WTC11 (cell line): ENCODE measurements around the gene NEK8. TPM values are rescaled to one million over a fixed set of nuclear protein-coding genes. Genes with fewer than 3 reads are reported as not detected.

Experiments
- ATAC-seq: fragments of 200-7000 bp; cut with Tn5 transposase; 2 replicates; pipeline ENCODE4 v1.10.0; 2021; ENCODE audit warnings: mild to moderate bottlenecking, moderate library complexity
- CTCF ChIA-PET: fragments of 300-600 bp; sonication (Branson Sonifier 250); formaldehyde crosslinking; loops from one replicate; lab custom pipeline; 2021; ENCODE audit warnings: antibody characterized with exemption; lab: Charles Lee
- POLR2A ChIA-PET: fragments of 350-600 bp; sonication (Branson Sonifier 250); formaldehyde crosslinking; loops from one replicate; lab custom pipeline; 2021; ENCODE audit warnings: antibody characterized with exemption; lab: Charles Lee
- DNase-seq: peaks from one replicate; pipeline ENCODE4 v3.0.0; 2021; ENCODE audit warnings: low spot score
- H3K27ac Mint-ChIP-seq: 2 replicates; pipeline ENCODE4 v1.8.0; 2021; ENCODE audit warnings: mixed read lengths
- H3K27me3 Mint-ChIP-seq: 2 replicates; pipeline ENCODE4 v1.8.0; 2021; ENCODE audit warnings: low read depth, mild to moderate bottlenecking, moderate library complexity, mixed read lengths
- H3K36me3 Mint-ChIP-seq: 2 replicates; pipeline ENCODE4 v1.8.0; 2021; ENCODE audit warnings: mixed read lengths
- H3K4me1 Mint-ChIP-seq: 2 replicates; pipeline ENCODE4 v1.8.0; 2022; ENCODE audit warnings: mixed read lengths
- H3K4me3 Mint-ChIP-seq: 2 replicates; pipeline ENCODE4 v1.8.0; 2021; ENCODE audit warnings: mild to moderate bottlenecking, moderate library complexity, mixed read lengths
- H3K9me3 Mint-ChIP-seq: 2 replicates; pipeline ENCODE4 v1.8.0; 2021; ENCODE audit warnings: mixed read lengths
- ELF4 ChIP-seq: sonication (generic); formaldehyde crosslinking; IDR thresholded peaks from 2 replicates; pipeline ENCODE4 v1.8.1; 2022; ENCODE audit warnings: low read depth, mild to moderate bottlenecking, moderate library complexity, missing genetic modification reagents
- EMX1 ChIP-seq: fragments of 250-450 bp; sonication (Bioruptor Pico); IDR thresholded peaks from 2 replicates; pipeline ENCODE4 v1.8.0; 2021; ENCODE audit warnings: mild to moderate bottlenecking
- ESRRA ChIP-seq: sonication (generic); formaldehyde crosslinking; IDR thresholded peaks from 2 replicates; pipeline ENCODE4 v1.8.1; 2022; ENCODE audit warnings: mild to moderate bottlenecking, missing genetic modification reagents, borderline replicate concordance
- GRHL2 ChIP-seq: fragments of 250-450 bp; sonication (Bioruptor Pico); IDR thresholded peaks from 2 replicates; pipeline ENCODE4 v1.8.0; 2022; ENCODE audit warnings: mild to moderate bottlenecking, moderate library complexity; ENCODE audit not compliant: insufficient replicate concordance, severe bottlenecking
- JAZF1 ChIP-seq: fragments of 250-450 bp; sonication (Bioruptor Pico); IDR thresholded peaks from 2 replicates; pipeline ENCODE4 v1.9.0; 2021; ENCODE audit warnings: moderate library complexity, mild to moderate bottlenecking, inconsistent platforms
- NFE2L1 ChIP-seq: sonication (generic); formaldehyde crosslinking; IDR thresholded peaks from 2 replicates; pipeline ENCODE4 v1.8.1; 2023; ENCODE audit warnings: missing genetic modification reagents
- NR3C1 ChIP-seq: sonication (generic); formaldehyde crosslinking; conservative IDR thresholded peaks from 2 replicates; pipeline ENCODE4 v1.8.1; 2023; ENCODE audit warnings: low read depth, mild to moderate bottlenecking, missing genetic modification reagents
- RORB ChIP-seq: fragments of 250-450 bp; sonication (Bioruptor Pico); IDR thresholded peaks from 2 replicates; pipeline ENCODE4 v1.9.0; 2021; ENCODE audit warnings: mild to moderate bottlenecking
- SOX15 ChIP-seq: fragments of 250-450 bp; sonication (Bioruptor Pico); IDR thresholded peaks from 2 replicates; pipeline ENCODE4 v1.9.0; 2021; ENCODE audit warnings: mild to moderate bottlenecking
- TEAD4 ChIP-seq: sonication (generic); formaldehyde crosslinking; IDR thresholded peaks from 2 replicates; pipeline ENCODE4 v1.8.0; 2022; ENCODE audit warnings: mild to moderate bottlenecking, missing genetic modification reagents
- ZNF416 ChIP-seq: fragments of 250-450 bp; sonication (Bioruptor Pico); IDR thresholded peaks from 2 replicates; pipeline ENCODE4 v1.9.0; 2021; ENCODE audit warnings: mild to moderate bottlenecking, inconsistent platforms
- ZNF671 ChIP-seq: fragments of 250-450 bp; sonication (Bioruptor Pico); IDR thresholded peaks from 2 replicates; pipeline ENCODE4 v1.8.0; 2021; ENCODE audit warnings: mild to moderate bottlenecking
- total RNA-seq: library from RNA; stranded (reverse); gene quantifications from 3 replicates; pipeline ENCODE4 v1.2.3, GENCODE V29; 2021
- TF ChIP-seq, protein P1 (sequence below): sonication (generic); formaldehyde crosslinking; IDR thresholded peaks from 2 replicates; pipeline ENCODE4 v1.8.0; 2023; ENCODE audit warnings: missing genetic modification reagents, mild to moderate bottlenecking, borderline replicate concordance
- TF ChIP-seq, protein P2 (sequence below): sonication (generic); formaldehyde crosslinking; IDR thresholded peaks from 2 replicates; pipeline ENCODE4 v1.8.1; 2022; ENCODE audit warnings: mild to moderate bottlenecking, moderate library complexity, missing genetic modification reagents
- TF ChIP-seq, protein P3 (sequence below): sonication (generic); formaldehyde crosslinking; IDR thresholded peaks from 2 replicates; pipeline ENCODE4 v1.8.0; 2022; ENCODE audit warnings: mild to moderate bottlenecking, missing genetic modification reagents
- TF ChIP-seq, protein P4 (sequence below): sonication (generic); formaldehyde crosslinking; IDR thresholded peaks from 2 replicates; pipeline ENCODE4 v1.8.0; 2022; ENCODE audit warnings: mild to moderate bottlenecking, missing genetic modification reagents
- TF ChIP-seq, protein P5 (sequence below): sonication (generic); formaldehyde crosslinking; IDR thresholded peaks from 2 replicates; pipeline ENCODE4 v1.8.0; 2022; ENCODE audit warnings: mild to moderate bottlenecking, missing genetic modification reagents

The NEK8 gene
- total RNA-seq, 1 experiment from 2014 or later, result 25.0 TPM

DNA sequence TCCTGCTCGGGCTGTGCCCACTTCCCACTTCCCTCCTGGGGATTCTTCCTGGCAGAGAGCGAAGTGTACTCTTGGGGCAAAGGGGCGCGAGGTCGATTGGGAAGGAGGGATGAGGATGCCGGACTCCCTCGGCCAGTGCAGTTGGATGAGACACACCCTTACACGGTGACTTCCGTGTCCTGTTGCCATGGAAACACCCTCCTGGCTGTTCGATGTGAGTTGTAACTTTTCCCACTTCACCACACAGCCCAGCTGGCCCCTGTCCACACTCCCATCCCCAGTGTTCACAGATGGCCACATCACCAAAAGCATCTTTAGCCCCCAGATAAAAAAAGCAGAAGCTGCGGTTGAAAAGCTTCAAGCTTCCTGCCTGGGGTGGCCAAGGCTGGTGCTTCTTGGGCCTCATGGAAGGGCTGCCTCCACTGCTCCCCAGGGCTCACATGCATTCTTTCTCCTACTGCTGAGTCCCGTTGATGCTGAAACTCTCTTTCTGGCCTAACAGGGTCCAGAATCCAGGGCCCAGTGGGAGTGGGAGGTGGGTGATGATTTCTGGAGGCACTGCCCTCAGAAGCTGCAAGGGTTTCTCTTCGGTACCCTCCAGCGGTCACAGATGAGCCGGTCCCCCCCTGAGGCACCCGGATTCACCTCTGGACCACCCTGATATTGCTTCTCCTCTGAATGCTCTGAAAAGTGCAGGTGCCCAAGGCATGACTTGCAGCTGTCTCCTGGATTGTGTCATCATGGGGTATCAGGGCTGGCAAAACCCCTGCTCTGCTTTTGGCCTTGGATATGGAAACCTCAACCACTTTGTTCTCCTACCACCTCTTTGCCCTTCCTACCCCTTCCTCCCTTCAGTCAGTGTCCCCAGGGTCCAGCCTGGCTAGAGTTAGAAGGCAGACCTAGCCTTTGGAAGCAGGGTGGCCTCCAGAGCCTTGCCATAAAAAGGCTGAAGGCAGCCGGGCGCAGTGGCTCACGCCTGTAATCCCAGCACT is 13.1 kb downstream of the NEK8 start (continued):
- TF ChIP-seq, protein P1, sequence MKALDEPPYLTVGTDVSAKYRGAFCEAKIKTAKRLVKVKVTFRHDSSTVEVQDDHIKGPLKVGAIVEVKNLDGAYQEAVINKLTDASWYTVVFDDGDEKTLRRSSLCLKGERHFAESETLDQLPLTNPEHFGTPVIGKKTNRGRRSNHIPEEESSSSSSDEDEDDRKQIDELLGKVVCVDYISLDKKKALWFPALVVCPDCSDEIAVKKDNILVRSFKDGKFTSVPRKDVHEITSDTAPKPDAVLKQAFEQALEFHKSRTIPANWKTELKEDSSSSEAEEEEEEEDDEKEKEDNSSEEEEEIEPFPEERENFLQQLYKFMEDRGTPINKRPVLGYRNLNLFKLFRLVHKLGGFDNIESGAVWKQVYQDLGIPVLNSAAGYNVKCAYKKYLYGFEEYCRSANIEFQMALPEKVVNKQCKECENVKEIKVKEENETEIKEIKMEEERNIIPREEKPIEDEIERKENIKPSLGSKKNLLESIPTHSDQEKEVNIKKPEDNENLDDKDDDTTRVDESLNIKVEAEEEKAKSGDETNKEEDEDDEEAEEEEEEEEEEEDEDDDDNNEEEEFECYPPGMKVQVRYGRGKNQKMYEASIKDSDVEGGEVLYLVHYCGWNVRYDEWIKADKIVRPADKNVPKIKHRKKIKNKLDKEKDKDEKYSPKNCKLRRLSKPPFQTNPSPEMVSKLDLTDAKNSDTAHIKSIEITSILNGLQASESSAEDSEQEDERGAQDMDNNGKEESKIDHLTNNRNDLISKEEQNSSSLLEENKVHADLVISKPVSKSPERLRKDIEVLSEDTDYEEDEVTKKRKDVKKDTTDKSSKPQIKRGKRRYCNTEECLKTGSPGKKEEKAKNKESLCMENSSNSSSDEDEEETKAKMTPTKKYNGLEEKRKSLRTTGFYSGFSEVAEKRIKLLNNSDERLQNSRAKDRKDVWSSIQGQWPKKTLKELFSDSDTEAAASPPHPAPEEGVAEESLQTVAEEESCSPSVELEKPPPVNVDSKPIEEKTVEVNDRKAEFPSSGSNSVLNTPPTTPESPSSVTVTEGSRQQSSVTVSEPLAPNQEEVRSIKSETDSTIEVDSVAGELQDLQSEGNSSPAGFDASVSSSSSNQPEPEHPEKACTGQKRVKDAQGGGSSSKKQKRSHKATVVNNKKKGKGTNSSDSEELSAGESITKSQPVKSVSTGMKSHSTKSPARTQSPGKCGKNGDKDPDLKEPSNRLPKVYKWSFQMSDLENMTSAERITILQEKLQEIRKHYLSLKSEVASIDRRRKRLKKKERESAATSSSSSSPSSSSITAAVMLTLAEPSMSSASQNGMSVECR (CRISPR knock-in tag), result no peak
- TF ChIP-seq EMX1 (CRISPR knock-in tag), result no peak
- no peak for TF ChIP-seq TEAD4 (CRISPR knock-in tag)
- TF ChIP-seq JAZF1 (CRISPR knock-in tag), result no peak
- no peak for TF ChIP-seq ESRRA (CRISPR knock-in tag)
- TF ChIP-seq SOX15 (CRISPR knock-in tag), result no peak
- TF ChIP-seq, protein P2, sequence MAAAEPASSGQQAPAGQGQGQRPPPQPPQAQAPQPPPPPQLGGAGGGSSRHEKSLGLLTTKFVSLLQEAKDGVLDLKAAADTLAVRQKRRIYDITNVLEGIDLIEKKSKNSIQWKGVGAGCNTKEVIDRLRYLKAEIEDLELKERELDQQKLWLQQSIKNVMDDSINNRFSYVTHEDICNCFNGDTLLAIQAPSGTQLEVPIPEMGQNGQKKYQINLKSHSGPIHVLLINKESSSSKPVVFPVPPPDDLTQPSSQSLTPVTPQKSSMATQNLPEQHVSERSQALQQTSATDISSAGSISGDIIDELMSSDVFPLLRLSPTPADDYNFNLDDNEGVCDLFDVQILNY, result no peak
- TF ChIP-seq RORB, result no peak
- TF ChIP-seq, protein P3, sequence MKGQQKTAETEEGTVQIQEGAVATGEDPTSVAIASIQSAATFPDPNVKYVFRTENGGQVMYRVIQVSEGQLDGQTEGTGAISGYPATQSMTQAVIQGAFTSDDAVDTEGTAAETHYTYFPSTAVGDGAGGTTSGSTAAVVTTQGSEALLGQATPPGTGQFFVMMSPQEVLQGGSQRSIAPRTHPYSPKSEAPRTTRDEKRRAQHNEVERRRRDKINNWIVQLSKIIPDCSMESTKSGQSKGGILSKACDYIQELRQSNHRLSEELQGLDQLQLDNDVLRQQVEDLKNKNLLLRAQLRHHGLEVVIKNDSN, result no peak
- no peak for TF ChIP-seq ZNF671 (CRISPR knock-in tag)

DNA sequence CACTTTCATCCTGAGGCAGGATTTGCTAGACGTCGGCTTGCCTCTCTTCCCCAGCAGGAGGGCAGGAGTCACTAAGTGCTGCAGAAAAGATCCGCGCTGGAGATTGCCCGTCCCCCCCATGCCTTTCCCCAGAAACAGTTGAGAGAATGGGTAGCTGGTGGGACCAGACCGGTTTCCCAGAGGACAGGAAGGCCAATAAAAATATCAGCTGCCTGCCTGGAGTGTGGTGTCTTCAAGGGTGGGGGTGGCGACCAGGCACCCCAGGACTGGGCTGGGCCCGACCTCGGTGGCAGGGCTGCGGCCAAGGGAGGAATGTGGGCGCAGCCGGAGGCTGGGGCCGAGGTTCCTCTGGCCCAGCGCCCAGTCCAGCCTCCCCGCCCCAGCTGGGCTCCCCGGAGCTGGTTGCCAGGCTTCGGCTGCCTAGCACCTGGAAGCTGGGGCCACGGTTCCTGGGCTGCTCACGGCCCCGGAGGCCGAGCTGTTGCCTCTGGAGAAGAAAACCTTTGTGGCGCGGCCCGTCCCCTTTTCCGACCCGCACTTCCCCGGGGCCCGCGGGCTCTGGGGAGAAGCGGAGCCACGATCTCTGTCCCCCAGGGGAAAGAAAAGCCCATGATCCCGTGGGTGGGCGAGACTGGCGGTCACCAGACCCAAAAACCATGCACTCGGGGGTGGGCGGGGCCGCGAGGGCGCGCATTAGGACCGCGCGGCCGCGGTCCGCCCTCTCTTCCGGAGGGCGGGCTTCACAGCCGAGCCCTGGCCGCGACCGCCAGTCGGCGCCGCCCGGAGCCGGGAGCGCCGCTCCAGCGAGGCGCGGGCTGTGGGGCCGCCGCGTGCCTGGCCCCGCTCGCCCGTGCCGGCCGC is 14.9 kb downstream of the NEK8 start, which contains the start of gene TRAF4:
TRAF4 (plus strand) TSS at position 769 of the 861 bp plus-strand sequence. CDS start 102 bp downstream, outside the sequence.
- POLR2A ChIA-PET, result interaction anchor here (0.8 to 13.5 kb wide), 9 partner anchors 9 to 209 kb away, joined by 3 to 310 read pairs (median 4); partner anchors contain the start of genes NEK8, PHF12, PROCA1 and RPL23A
- no peaks in the 10 kb centered on the region for H3K9me3 Mint-ChIP-seq
- DNase-seq (peak; percentile 83), ATAC-seq (peak; percentile 57)
- H3K27ac Mint-ChIP-seq, result peak within 1 kb of the TSS; percentile 94
- peaks cover 39% of the 10 kb centered on the region for H3K4me1 Mint-ChIP-seq
- H3K4me3 Mint-ChIP-seq, result peak within 1 kb of the TSS; percentile 88
- H3K27me3 Mint-ChIP-seq, result no peaks in the 10 kb centered on the region
- peaks cover 28% of the 10 kb centered on the region for H3K36me3 Mint-ChIP-seq
- CTCF ChIA-PET, result interaction anchor here (0.7 to 13.9 kb wide), 12 partner anchors 9 to 374 kb away, joined by 3 to 541 read pairs (median 4); partner anchors contain the start of genes DHRS13, NEK8, RPL23A and TLCD1
- TF ChIP-seq, protein P4, sequence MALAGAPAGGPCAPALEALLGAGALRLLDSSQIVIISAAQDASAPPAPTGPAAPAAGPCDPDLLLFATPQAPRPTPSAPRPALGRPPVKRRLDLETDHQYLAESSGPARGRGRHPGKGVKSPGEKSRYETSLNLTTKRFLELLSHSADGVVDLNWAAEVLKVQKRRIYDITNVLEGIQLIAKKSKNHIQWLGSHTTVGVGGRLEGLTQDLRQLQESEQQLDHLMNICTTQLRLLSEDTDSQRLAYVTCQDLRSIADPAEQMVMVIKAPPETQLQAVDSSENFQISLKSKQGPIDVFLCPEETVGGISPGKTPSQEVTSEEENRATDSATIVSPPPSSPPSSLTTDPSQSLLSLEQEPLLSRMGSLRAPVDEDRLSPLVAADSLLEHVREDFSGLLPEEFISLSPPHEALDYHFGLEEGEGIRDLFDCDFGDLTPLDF (CRISPR knock-in tag), result no peak
- TF ChIP-seq, protein P1 (CRISPR knock-in tag), result peak; percentile 33; the same call in 1 of the 2 replicates
- TF ChIP-seq ZNF416 (CRISPR knock-in tag) (peak; percentile 93; the same call in 1 of the 2 replicates), GRHL2 (CRISPR knock-in tag) (no peak), NFE2L1 (CRISPR knock-in tag) (no peak), NR3C1 (no peak), ELF4 (CRISPR knock-in tag) (no peak)
- TF ChIP-seq, protein P2, result no peak
- TF ChIP-seq, protein P5, sequence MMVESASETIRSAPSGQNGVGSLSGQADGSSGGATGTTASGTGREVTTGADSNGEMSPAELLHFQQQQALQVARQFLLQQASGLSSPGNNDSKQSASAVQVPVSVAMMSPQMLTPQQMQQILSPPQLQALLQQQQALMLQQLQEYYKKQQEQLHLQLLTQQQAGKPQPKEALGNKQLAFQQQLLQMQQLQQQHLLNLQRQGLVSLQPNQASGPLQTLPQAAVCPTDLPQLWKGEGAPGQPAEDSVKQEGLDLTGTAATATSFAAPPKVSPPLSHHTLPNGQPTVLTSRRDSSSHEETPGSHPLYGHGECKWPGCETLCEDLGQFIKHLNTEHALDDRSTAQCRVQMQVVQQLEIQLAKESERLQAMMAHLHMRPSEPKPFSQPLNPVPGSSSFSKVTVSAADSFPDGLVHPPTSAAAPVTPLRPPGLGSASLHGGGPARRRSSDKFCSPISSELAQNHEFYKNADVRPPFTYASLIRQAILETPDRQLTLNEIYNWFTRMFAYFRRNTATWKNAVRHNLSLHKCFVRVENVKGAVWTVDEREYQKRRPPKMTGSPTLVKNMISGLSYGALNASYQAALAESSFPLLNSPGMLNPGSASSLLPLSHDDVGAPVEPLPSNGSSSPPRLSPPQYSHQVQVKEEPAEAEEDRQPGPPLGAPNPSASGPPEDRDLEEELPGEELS (CRISPR knock-in tag), result peak; percentile 81; the same call in 1 of the 2 replicates
